Brain microvascular endothelial cell (primary cell): Measurements from ENCODE around the gene GLI1.
"Not testable (repeated sequence)": the region's sequence is repeated elsewhere in the genome, so short reads cannot be mapped to it uniquely, and the experiment has no call there.

Experiments
- DNase-seq: peaks from one replicate; pipeline ENCODE4 v3.0.0-alpha.2; 2020
- H3K27ac ChIP-seq: fragments of 250-450 bp; sonication (Bioruptor Pico); 2 replicates; pipeline ENCODE4 v1.5.1; 2020; ENCODE audit warnings: mild to moderate bottlenecking, moderate library complexity
- H3K27me3 ChIP-seq: fragments of 250-450 bp; sonication (Bioruptor Pico); replicated peaks from 2 replicates; pipeline ENCODE4 v1.5.1; 2020; ENCODE audit warnings: mild to moderate bottlenecking
- H3K36me3 ChIP-seq: fragments of 250-450 bp; sonication (Bioruptor Pico); replicated peaks from 2 replicates; pipeline ENCODE4 v1.5.1; 2020; ENCODE audit warnings: mild to moderate bottlenecking
- H3K4me3 ChIP-seq: 2 replicates; pipeline ENCODE4 v1.5.1; 2011; ENCODE audit warnings: low read depth, mild to moderate bottlenecking, control low read depth, low read length, moderate library complexity
- in situ Hi-C: cut with HindIII; loops from 2 replicates; pipeline ENCODE4 v1.10.0; 2017; ENCODE audit warnings: low sequenced_read_pairs, low pct_ligation_motif_present
- TF ChIP-seq, protein P1 (sequence below): IDR thresholded peaks from 2 replicates; pipeline ENCODE4 v1.5.1; 2011; ENCODE audit warnings: low read depth, mild to moderate bottlenecking, moderate library complexity, low read length, control low read depth, inconsistent platforms; ENCODE audit errors: missing control alignments

The GLI1 gene

DNA sequence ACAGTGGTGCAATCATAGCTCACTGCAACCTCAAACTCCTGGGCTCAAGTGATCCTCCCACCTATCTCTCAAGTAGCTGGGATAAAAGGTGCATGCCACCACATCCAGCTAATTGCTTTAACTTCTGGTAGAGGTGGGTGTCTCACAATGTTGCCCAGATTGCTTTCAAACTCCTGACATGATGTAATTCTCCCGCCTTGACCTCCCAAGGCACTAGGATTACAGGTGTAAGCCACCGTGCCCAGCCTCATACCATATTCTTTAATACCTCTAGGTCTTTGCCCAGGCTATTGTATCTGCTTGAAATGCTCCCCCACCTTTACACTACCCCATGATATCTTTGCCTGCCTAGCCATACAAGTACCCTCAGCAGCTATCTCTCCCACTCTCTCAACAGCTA, 40.1 kb upstream of the GLI1 start:
- H3K36me3 ChIP-seq = no peaks in the 10 kb centered on the region
- H3K4me3 ChIP-seq = no peak overlapping the region
- no peak overlapping the region for H3K27ac ChIP-seq
- TF ChIP-seq, protein P1, sequence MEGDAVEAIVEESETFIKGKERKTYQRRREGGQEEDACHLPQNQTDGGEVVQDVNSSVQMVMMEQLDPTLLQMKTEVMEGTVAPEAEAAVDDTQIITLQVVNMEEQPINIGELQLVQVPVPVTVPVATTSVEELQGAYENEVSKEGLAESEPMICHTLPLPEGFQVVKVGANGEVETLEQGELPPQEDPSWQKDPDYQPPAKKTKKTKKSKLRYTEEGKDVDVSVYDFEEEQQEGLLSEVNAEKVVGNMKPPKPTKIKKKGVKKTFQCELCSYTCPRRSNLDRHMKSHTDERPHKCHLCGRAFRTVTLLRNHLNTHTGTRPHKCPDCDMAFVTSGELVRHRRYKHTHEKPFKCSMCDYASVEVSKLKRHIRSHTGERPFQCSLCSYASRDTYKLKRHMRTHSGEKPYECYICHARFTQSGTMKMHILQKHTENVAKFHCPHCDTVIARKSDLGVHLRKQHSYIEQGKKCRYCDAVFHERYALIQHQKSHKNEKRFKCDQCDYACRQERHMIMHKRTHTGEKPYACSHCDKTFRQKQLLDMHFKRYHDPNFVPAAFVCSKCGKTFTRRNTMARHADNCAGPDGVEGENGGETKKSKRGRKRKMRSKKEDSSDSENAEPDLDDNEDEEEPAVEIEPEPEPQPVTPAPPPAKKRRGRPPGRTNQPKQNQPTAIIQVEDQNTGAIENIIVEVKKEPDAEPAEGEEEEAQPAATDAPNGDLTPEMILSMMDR = no peak
- H3K27me3 ChIP-seq = no peaks in the 10 kb centered on the region
- no peak for DNase-seq
- in situ Hi-C loops = no loop called here

DNA sequence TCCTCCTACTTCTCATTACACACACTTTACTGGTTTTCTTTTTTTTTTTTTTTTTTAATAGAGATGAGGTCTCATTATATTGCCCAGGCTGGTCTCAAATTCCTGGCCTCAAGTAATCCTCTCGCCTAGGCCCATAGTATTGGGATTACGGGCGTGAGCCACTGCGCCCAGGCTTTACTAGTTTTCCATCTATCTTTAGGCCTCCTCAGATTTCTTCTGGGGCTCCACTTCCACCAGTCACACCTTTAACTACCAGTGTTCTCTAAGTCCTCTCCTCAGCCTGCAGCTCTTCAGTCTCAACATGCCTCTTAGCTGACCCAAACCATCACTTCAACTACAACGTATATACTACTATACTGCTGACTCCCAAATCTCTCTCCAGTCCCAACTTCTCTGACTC, 39.1 kb upstream of the GLI1 start:
- Histone ChIP-seq H3K27me3 (no peaks in the 10 kb centered on the region), H3K4me3 (no peak overlapping the region), H3K27ac (no peak overlapping the region), H3K36me3 (no peaks in the 10 kb centered on the region)
- TF ChIP-seq, protein P1 = no peak
- in situ Hi-C loops = no loop called here
- no peak for DNase-seq

DNA sequence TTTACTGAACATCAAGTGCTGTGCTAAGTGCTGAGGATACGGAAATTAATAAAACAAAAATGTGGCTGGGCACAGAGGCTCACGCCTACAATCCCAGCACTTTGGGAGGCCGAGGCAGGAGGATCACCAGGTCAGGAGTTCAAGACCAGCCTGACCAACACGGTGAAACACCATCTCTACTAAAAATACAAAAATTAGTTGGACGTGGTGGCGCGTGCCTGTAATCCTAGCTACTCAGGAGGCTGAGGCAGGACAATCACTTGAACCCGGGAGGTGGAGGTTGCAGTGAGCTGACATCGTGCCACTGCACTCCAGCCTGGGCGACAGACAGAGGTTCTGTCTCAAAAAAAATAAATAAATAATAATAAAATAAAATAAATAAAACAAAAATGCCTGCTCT, 32.6 kb upstream of the GLI1 start:
- H3K27me3 ChIP-seq, H3K27ac ChIP-seq, DNase-seq, H3K36me3 ChIP-seq, in situ Hi-C loops, H3K4me3 ChIP-seq: not testable (repeated sequence)

DNA sequence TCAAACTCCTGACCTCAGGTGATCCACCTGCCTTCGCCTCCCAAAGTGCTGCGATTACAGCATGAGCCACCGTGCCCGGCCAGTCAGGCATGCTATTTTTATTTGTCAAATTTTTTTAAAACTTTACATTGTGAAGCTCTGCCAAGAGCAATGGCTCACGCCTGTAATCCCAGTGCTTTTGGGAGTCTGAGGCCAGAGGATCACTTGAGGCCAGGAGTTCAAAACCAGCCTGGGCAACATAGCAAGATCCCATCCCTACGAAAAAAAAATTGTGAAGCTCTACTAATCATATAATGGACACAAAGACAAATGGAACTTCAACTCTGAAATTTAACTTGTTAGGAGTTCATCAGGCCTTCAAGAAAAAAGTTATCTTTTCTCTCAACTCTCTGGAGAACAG, 30.6 kb upstream of the GLI1 start:
- DNase-seq = no peak
- Histone ChIP-seq H3K4me3 (no peak overlapping the region), H3K27me3 (no peaks in the 10 kb centered on the region), H3K27ac (no peak overlapping the region), H3K36me3 (no peaks in the 10 kb centered on the region)
- TF ChIP-seq, protein P1 = no peak
- in situ Hi-C loops = no loop called here

DNA sequence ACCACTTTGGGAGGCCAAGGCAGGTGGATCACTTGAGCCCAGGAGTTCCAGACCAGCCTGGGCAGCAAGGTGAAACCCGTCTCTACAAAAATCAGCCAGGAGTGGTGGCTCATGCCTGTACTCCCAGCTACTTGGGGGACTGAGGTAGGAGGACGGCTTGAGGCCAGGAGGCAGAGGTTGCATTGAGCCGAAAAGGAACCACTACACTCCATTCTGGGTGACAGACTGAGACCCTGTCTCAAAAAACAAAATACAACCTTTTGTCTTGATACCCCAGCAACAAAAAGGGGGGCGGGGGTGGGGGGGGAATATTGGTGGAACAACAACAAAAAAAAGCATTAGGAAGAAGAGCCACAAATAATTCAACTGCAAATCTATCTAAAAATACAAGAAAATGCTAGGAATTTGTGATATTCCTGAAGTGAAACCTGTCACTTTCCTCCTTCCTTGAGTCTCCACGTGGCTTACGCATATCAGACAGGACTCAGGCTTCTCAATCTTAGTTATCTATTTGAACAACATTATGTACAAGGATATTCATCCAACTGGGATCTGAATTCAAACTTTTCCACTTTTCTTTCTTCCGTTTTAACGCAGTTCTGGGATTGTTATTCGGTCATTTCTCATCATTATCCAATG, 30.0 kb upstream of the GLI1 start:
- Histone ChIP-seq H3K27me3 (no peaks in the 10 kb centered on the region), H3K4me3 (peak overlapping the region; percentile 57), H3K27ac (peak overlapping the region; percentile 69), H3K36me3 (no peaks in the 10 kb centered on the region)
- in situ Hi-C loops = no loop called here
- TF ChIP-seq, protein P1 = no peak
- no peak for DNase-seq

DNA sequence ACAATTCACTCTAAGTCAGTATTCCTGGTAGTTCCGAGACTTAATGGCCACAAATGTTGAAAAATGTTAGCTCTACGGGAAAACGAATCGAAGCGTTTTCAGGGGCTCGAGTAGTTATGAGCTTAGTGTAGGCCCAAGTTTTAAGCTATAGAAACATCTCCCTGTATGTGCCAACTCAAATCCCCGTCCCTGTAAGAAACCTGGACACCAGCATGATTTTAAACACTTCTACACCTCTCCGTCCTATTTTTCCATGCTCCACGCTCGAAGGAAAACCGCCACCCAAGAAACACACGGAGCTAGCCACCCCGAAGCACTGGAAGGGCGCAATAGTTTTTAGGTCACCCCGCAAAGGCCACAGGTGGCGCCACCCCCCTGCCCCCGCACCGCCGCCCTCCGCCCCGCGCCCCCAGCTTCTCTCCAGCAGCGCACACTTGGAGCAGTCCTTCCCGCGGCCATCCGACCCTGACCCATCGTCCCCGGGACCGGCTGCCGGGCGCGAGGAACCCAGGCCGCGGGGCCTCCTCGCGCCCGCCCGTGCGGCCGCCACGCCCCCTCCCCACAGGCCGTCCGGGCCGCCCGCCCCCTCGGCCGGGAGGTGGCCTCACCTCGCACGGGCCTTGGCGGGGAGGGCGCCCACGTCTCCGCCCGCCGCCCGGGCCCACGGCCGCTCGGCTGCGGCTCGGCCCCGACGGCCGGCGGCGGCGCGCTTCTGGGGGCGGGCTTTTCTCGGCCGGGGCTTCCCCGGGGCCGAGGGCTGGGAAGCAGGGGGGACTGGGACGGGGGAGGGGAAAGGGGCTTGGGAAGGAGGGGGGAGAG, 29.3 kb upstream of the GLI1 start:
- Histone ChIP-seq H3K4me3 (peak overlapping the region; percentile 57), H3K36me3 (no peaks in the 10 kb centered on the region), H3K27ac (peak overlapping the region; percentile 69), H3K27me3 (no peaks in the 10 kb centered on the region)
- TF ChIP-seq, protein P1 = no peak
- DNase-seq = peak; percentile 9
- in situ Hi-C loops = no loop called here
